Thyroid gland (tissue), 4 donors: ENCODE measurements around the gene TNFSF12.

ENCODE experiments used
- POLR2A ChIP-seq, 2 donors: fragments of 450-650 bp; IDR thresholded peaks; one replicate each; pipeline ENCODE4 v1.6.1; 2017; ENCODE audit warnings: antibody characterized with exemption in 2 of 2, mild to moderate bottlenecking in 2 of 2, moderate library complexity in 1 of 2
- TF ChIP-seq, protein P1 (sequence below), 6 experiments: fragments of 200-600 bp in 3 of 6; fragments of 450-650 bp in 3 of 6; sonication (generic) in 3 of 6; IDR thresholded peaks; one replicate each; pipeline ENCODE4 v1.5.1; 2016 to 2019; ENCODE audit warnings: antibody characterized with exemption in 6 of 6, mild to moderate bottlenecking in 2 of 6, inconsistent platforms in 1 of 6, moderate library complexity in 1 of 6

GRCh38 chr17:7528842-7529241 is 20.0 kb upstream of the TNFSF12 start:
- TF ChIP-seq, protein P1, sequence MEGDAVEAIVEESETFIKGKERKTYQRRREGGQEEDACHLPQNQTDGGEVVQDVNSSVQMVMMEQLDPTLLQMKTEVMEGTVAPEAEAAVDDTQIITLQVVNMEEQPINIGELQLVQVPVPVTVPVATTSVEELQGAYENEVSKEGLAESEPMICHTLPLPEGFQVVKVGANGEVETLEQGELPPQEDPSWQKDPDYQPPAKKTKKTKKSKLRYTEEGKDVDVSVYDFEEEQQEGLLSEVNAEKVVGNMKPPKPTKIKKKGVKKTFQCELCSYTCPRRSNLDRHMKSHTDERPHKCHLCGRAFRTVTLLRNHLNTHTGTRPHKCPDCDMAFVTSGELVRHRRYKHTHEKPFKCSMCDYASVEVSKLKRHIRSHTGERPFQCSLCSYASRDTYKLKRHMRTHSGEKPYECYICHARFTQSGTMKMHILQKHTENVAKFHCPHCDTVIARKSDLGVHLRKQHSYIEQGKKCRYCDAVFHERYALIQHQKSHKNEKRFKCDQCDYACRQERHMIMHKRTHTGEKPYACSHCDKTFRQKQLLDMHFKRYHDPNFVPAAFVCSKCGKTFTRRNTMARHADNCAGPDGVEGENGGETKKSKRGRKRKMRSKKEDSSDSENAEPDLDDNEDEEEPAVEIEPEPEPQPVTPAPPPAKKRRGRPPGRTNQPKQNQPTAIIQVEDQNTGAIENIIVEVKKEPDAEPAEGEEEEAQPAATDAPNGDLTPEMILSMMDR (IDR thresholded peaks at IDR 0.05) = no peak
- no peak for TF ChIP-seq POLR2A (IDR thresholded peaks at IDR 0.05)
